ENCODE measurements around the gene RNF25. TPM values are rescaled to one million over a fixed set of nuclear protein-coding genes. Genes with fewer than 3 reads are reported as not detected.

Gene RNF25
- total and polyA plus RNA-seq, 2 of the 8 experiments (the other 6 are each of a cell fraction or from before 2014, with no cell fraction given) = 19.6 to 29.6 TPM

- no peak overlapping the region for H2BK5ac ChIP-seq (ENCODE audit: low read depth, low read length)
- no peak overlapping the region for H3K18ac ChIP-seq (ENCODE audit: extremely low read depth, low read length)
- H3K27ac ChIP-seq (ENCODE audit: low read depth, low read length) = no peak overlapping the region
- no peak overlapping the region for H3K4me3 ChIP-seq (ENCODE audit: extremely low read depth in 1 of 4, insufficient read depth in 2 of 4, low read depth in 3 of 4, low read length in 4 of 4)
- peaks cover 0 to 4% of the 10 kb centered on the region in 2 experiments; a peak in 1 of 4 replicates for H3K79me2 ChIP-seq (ENCODE audit: control insufficient read depth in 1 of 2, insufficient read depth in 2 of 2, low read length in 2 of 2)
- no peak overlapping the region for H2BK20ac ChIP-seq (ENCODE audit: low read length)
- H3K79me1 ChIP-seq (ENCODE audit: low read depth, low read length) = 0 out of 2 replicates have a peak, but pooled peaks cover 3% of the 10 kb centered on the region
- H2AFZ ChIP-seq (ENCODE audit: low read length) = no peak overlapping the region
- H3K4me2 ChIP-seq (ENCODE audit: insufficient read depth in 1 of 2, low read depth in 2 of 2, low read length in 2 of 2) = no peak overlapping the region
- no peak overlapping the region for H2BK12ac ChIP-seq (ENCODE audit: low read depth, low read length)
- H3K36me3 ChIP-seq (ENCODE audit: control insufficient read depth in 2 of 4, insufficient read depth in 4 of 4, low read length in 3 of 4) = peaks cover 27 to 50% (median 43%) of the 10 kb centered on the region in 4 experiments
- H2BK120ac ChIP-seq (replicated peaks; ENCODE audit: low read depth, low read length) = no peak overlapping the region
- no peaks in the 10 kb centered on the region for H4K20me1 ChIP-seq (replicated peaks in 1 of 2; ENCODE audit: control insufficient read depth in 1 of 2, insufficient read depth in 2 of 2, low read length in 2 of 2)
- no peaks in the 10 kb centered on the region for H3K9me3 ChIP-seq (ENCODE audit: insufficient read depth in 2 of 2, low read depth in 1 of 2, low read length in 1 of 2)
- no peak for DNase-seq (ENCODE audit: low read depth in 1 of 2, low spot score in 2 of 2)
- H2BK15ac ChIP-seq (ENCODE audit: low read length) = no peak overlapping the region
- POLR2A ChIA-PET (ENCODE audit: partially characterized antibody) = interaction anchor here (6.6 kb wide), 1 partner anchor 11 kb away, joined by 95 read pairs; the partner anchor contains the start of genes RNF25 and STK36
- H3K9ac ChIP-seq (replicated peaks in 1 of 4; ENCODE audit: extremely low read depth in 1 of 4, low read depth in 3 of 4, low read length in 3 of 4) = no peak overlapping the region
- H3K4ac ChIP-seq (replicated peaks; ENCODE audit: insufficient read length, low read depth, low read length) = no peak overlapping the region
- no peaks in the 10 kb centered on the region for H3K27me3 ChIP-seq (replicated peaks in 1 of 4; ENCODE audit: control insufficient read depth in 3 of 4, extremely low read depth in 1 of 4, insufficient read depth in 3 of 4, low read length in 3 of 4)
- no peak overlapping the region for H3K14ac ChIP-seq (ENCODE audit: insufficient read length)
- no peak overlapping the region for H3K56ac ChIP-seq (replicated peaks; ENCODE audit: insufficient read length, low read depth, low read length)
- CTCF ChIA-PET (ENCODE audit: partially characterized antibody) = interaction anchor here (1.2 to 2.0 kb wide), 3 partner anchors 14 to 390 kb away, joined by 3 to 5 read pairs (median 4); no protein-coding TSS in a partner anchor
- no peak for FAIRE-seq
- H3K23me2 ChIP-seq (ENCODE audit: low read depth, low read length) = peaks cover 10% of the 10 kb centered on the region; the same call in 1 of the 2 replicates
- peaks cover 0 to 5% (median under 1%) of the 10 kb centered on the region in 4 experiments; a peak in 2 of 7 replicates for H3K4me1 ChIP-seq (replicated peaks in 1 of 4; ENCODE audit: control insufficient read depth in 3 of 4, insufficient read depth in 4 of 4, low read length in 3 of 4)
- H4K91ac ChIP-seq (replicated peaks; ENCODE audit: insufficient read length, low read length) = no peak overlapping the region
- H4K8ac ChIP-seq (ENCODE audit: extremely low read depth, insufficient read depth, low read length) = no peak overlapping the region
- no peak overlapping the region for H4K5ac ChIP-seq (ENCODE audit: insufficient read length, low read depth, low read length)
- whole genome bisulfite sequencing, 2 experiments (ENCODE audit: extremely low coverage in 1 of 2, insufficient coverage in 1 of 2, insufficient read length in 1 of 2, insufficient replicate concordance in 2 of 2, low coverage in 1 of 2, low lambda C conversion rate in 2 of 2, missing lambda C conversion rate in 1 of 2) = 92% methylated on average over 9 of the region's 10 CpGs; no CpG with 5 or more reads in 1 of the 2 experiments
- H3K23ac ChIP-seq (ENCODE audit: insufficient read length) = no peak overlapping the region
- no peak overlapping the region for H2AK5ac ChIP-seq (ENCODE audit: low read depth, low read length)
- no peak for TF ChIP-seq SUZ12 (IDR thresholded peaks at IDR 0.05; ENCODE audit: low read length)
- TF ChIP-seq TCF12 (IDR thresholded peaks at IDR 0.05; ENCODE audit: low read depth, low read length) = no peak
- TF ChIP-seq TAF7 (optimal IDR thresholded peaks at IDR 0.05; ENCODE audit: borderline replicate concordance, low read depth, low read length) = no peak
- no peak for TF ChIP-seq SP1 (IDR thresholded peaks at IDR 0.05; ENCODE audit: low read depth, low read length)
- TF ChIP-seq TAF1 (IDR thresholded peaks at IDR 0.05; ENCODE audit: low read depth, low read length) = no peak
These were observed 9.0 kb downstream of the RNF25 start for GRCh38 chr2:218662827-218663226.

All from H1 (cell line).